GM19455 (cell line): ENCODE data around the gene TNRC6C.
"Not testable (repeated sequence)": the region's sequence is repeated elsewhere in the genome, so short reads cannot be mapped to it uniquely, and the experiment has no call there.

ENCODE experiments used
- ATAC-seq: cut with Tn5 transposase; IDR thresholded peaks from one replicate; pipeline ENCODE4 v1.9.1; 2021; ENCODE audit not compliant: unreplicated experiment

The TNRC6C gene

GRCh38 chr17:78109489-78109761 lies 150.9 kb downstream of the TNRC6C start:
- ATAC-seq = no peak

- ATAC-seq = no peak
Measured at GRCh38 chr17:78110363-78111015, 152.0 kb downstream of the TNRC6C start.

GRCh38 chr17:78111016-78111726 lies 152.7 kb downstream of the TNRC6C start:
- ATAC-seq = no peak

GRCh38 chr17:78111727-78112517 lies 153.4 kb downstream of the TNRC6C start:
- ATAC-seq = no peak

- ATAC-seq = no peak
Measured at GRCh38 chr17:78112518-78113471, 154.3 kb downstream of the TNRC6C start.

- no peak for ATAC-seq
Measured at GRCh38 chr17:78113804-78114785, 155.6 kb downstream of the TNRC6C start.

- ATAC-seq = no peak
Measured at GRCh38 chr17:78114831-78115723, 156.6 kb downstream of the TNRC6C start.

- not testable (repeated sequence) for ATAC-seq
Measured at GRCh38 chr17:78115803-78116202, 157.3 kb downstream of the TNRC6C start.

- ATAC-seq = no peak
Measured at GRCh38 chr17:78116411-78116810, 157.9 kb downstream of the TNRC6C start.

- ATAC-seq = no peak
Measured at GRCh38 chr17:78117027-78117981, 158.8 kb downstream of the TNRC6C start.

GRCh38 chr17:78118801-78119241 lies 160.3 kb downstream of the TNRC6C start:
- ATAC-seq = no peak

GRCh38 chr17:78120537-78120936 lies 162.0 kb downstream of the TNRC6C start:
- ATAC-seq = no peak

GRCh38 chr17:78120971-78121800 lies 162.7 kb downstream of the TNRC6C start:
- ATAC-seq = no peak

GRCh38 chr17:78121801-78122215 lies 163.3 kb downstream of the TNRC6C start:
- no peak for ATAC-seq

- ATAC-seq = no peak
Measured at GRCh38 chr17:78122216-78122930, 163.9 kb downstream of the TNRC6C start.

GRCh38 chr17:78122931-78123249 lies 164.4 kb downstream of the TNRC6C start:
- no peak for ATAC-seq
